CD8-positive, alpha-beta memory T cell (primary cell): Measurements from ENCODE around the gene CLIP1. TPM values are rescaled to one million over a fixed set of nuclear protein-coding genes. Genes with fewer than 3 reads are reported as not detected.

ENCODE experiments used
- CTCF ChIA-PET: fragments of 350-600 bp; sonication (Branson Sonifier 250); formaldehyde crosslinking; loops from one replicate; lab custom pipeline; 2021; ENCODE audit warnings: antibody characterized with exemption; lab: Charles Lee
- POLR2A ChIA-PET: fragments of 350-600 bp; sonication (Branson Sonifier 250); formaldehyde crosslinking; loops from one replicate; lab custom pipeline; 2021; ENCODE audit warnings: antibody characterized with exemption; lab: Charles Lee
- DNase-seq, 5 donors: peaks; one replicate each; pipeline versions ENCODE4 v3.0.0 to v3.0.0-alpha.2; 2020 to 2022; ENCODE audit warnings: mixed read lengths in 1 of 5
- H3K27ac ChIP-seq: one replicate; pipeline ENCODE4 v1.7.0; 2013; ENCODE audit warnings: low read depth, mild to moderate bottlenecking, low read length, moderate library complexity
- H3K27me3 ChIP-seq: 2 replicates; pipeline ENCODE4 v1.7.0; 2013; ENCODE audit warnings: low read length, mild to moderate bottlenecking; ENCODE audit not compliant: insufficient read depth, poor library complexity, severe bottlenecking
- H3K36me3 ChIP-seq: 2 replicates; pipeline ENCODE4 v1.7.0; 2013; ENCODE audit warnings: mild to moderate bottlenecking, low read length, moderate library complexity; ENCODE audit not compliant: insufficient read depth
- H3K4me1 ChIP-seq: 2 replicates; pipeline ENCODE4 v1.7.0; 2013; ENCODE audit warnings: mild to moderate bottlenecking, low read length, moderate library complexity; ENCODE audit not compliant: insufficient read depth
- H3K4me3 ChIP-seq: 2 replicates; pipeline ENCODE4 v1.7.0; 2013; ENCODE audit warnings: mild to moderate bottlenecking, low read length
- H3K9me3 ChIP-seq: 2 replicates; pipeline ENCODE4 v1.7.0; 2013; ENCODE audit warnings: mild to moderate bottlenecking, low read length
- H3K27ac Mint-ChIP-seq, 8 donors: one replicate each; pipeline ENCODE4 v1.8.0; 2020 to 2021; ENCODE audit warnings: mixed read lengths in 8 of 8, mild to moderate bottlenecking in 6 of 8, inconsistent platforms in 3 of 8, moderate library complexity in 3 of 8
- H3K27me3 Mint-ChIP-seq, 2 donors: one replicate each; pipeline ENCODE4 v1.8.0; 2020 to 2021; ENCODE audit warnings: mixed read lengths in 2 of 2, mild to moderate bottlenecking in 1 of 2, moderate library complexity in 1 of 2
- H3K36me3 Mint-ChIP-seq, 3 donors: one replicate each; pipeline ENCODE4 v1.8.0; 2020 to 2021; ENCODE audit warnings: mixed read lengths in 3 of 3, inconsistent platforms in 1 of 3, mild to moderate bottlenecking in 1 of 3
- H3K4me1 Mint-ChIP-seq, 3 donors: one replicate each; pipeline ENCODE4 v1.8.0; 2020 to 2021; ENCODE audit warnings: mixed read lengths in 3 of 3, inconsistent platforms in 1 of 3, mild to moderate bottlenecking in 1 of 3
- H3K4me3 Mint-ChIP-seq, 7 donors: one replicate each; pipeline ENCODE4 v1.8.0; 2020 to 2021; ENCODE audit warnings: mixed read lengths in 7 of 7, mild to moderate bottlenecking in 6 of 7, moderate library complexity in 4 of 7, inconsistent platforms in 2 of 7
- H3K9me3 Mint-ChIP-seq, 5 donors: one replicate each; pipeline ENCODE4 v1.8.0; 2020 to 2022; ENCODE audit warnings: mixed read lengths in 5 of 5, mild to moderate bottlenecking in 3 of 5, moderate library complexity in 2 of 5, inconsistent platforms in 1 of 5
- polyA plus RNA-seq: library from polyadenylated mRNA; unstranded; fragments of 300-500 nt; fragmentation: Illumina TruSeq; gene quantifications from one replicate; pipeline ENCODE4 v1.2.3, GENCODE V29; 2021
- total RNA-seq, 2 experiments: library from RNA; stranded (reverse); gene quantifications; one replicate each; pipeline ENCODE4 v1.2.3, GENCODE V29; 2021

The CLIP1 gene
- total and polyA plus RNA-seq, 3 experiments from 2014 or later = 27.3 to 48.2 (median 43.9) TPM

DNA sequence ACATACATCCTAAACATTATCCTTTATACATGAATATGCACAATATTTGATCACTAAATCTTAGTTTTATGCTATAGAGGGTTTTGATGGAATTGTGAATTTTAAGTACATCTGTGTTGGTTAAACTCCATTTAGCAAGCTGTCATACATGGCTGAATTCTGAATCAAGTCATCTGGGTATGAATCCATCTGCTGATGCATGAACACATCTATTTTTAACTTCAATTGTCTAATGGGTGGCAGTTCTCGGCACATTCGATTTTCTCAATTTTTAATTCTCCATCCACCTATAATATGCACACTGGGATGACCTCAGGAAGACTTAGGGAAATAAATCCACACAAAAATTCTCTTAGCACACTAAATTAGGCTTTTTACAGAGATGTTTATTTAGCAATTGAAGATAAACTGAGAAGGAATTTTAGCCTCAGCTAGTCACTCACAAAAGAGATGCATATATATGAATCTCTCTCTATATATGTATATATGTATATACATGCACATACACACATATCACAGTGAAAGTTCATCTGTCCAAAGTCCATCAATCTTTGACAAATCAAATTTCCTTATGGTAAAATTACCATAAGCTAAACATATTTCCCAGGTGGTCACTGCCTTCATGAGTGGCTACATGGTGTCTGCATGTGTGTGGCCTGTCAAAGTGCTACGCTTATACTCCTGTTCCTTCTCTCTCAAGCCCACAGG, 111.7 kb downstream of the CLIP1 start:
- peaks cover 8 to 76% (median 20%) of the 10 kb centered on the region in 3 donors for H3K36me3 Mint-ChIP-seq
- Histone ChIP-seq H3K27me3 (no peaks in the 10 kb centered on the region), H3K27ac (no peak overlapping the region), H3K9me3 (no peaks in the 10 kb centered on the region), H3K4me1 (no peaks in the 10 kb centered on the region), H3K36me3 (peaks cover 21% of the 10 kb centered on the region), H3K4me3 (no peak overlapping the region)
- H3K9me3 Mint-ChIP-seq = no peaks in the 10 kb centered on the region
- H3K4me3 Mint-ChIP-seq = no peak overlapping the region
- H3K4me1 Mint-ChIP-seq = no peaks in the 10 kb centered on the region
- CTCF ChIA-PET = interaction anchor here (0.7 kb wide), 1 partner anchor 46 kb away, joined by 3 read pairs; no protein-coding TSS in a partner anchor
- no peaks in the 10 kb centered on the region for H3K27me3 Mint-ChIP-seq
- POLR2A ChIA-PET = no interaction called here
- peak overlapping the region in 1 of 8 donors; percentile 57 for H3K27ac Mint-ChIP-seq
- no peak for DNase-seq

DNA sequence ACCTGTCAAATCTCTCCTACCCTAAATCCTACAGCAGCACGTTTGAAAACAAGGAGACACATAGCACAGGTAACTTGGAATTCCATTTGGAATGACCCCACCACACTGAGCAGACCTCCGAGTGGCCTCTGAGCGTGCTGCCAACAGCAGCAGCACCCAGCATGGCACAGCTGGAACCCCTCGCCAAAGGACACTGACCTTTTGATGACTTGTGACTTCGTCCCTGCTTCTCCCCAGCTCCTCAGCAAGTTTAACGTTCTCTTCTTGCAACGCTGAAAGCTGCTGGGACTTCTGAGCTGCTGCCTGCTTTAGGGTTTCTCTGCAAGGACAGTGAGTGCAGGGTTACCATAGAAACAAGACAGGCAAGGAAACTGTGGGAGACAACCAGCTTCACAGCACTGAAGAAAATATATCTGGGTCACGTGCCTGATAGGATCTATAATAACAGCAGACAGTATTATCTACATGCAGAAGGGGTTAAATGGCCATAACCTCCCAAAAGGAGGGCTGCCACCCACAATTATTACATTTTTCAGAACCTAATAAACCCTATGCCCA, 112.8 kb downstream of the CLIP1 start:
- H3K27me3 ChIP-seq = no peaks in the 10 kb centered on the region
- peaks cover 0 to 76% (median 13%) of the 10 kb centered on the region in 3 donors for H3K36me3 Mint-ChIP-seq
- no peak overlapping the region for H3K4me3 ChIP-seq
- no peak overlapping the region for H3K27ac ChIP-seq
- CTCF ChIA-PET = interaction anchor here (1.9 kb wide), 1 partner anchor 46 kb away, joined by 5 read pairs; no protein-coding TSS in a partner anchor
- peaks cover 21% of the 10 kb centered on the region for H3K36me3 ChIP-seq
- H3K9me3 Mint-ChIP-seq = no peaks in the 10 kb centered on the region
- H3K4me1 ChIP-seq = no peaks in the 10 kb centered on the region
- POLR2A ChIA-PET = no interaction called here
- no peaks in the 10 kb centered on the region for H3K4me1 Mint-ChIP-seq
- DNase-seq = no peak
- no peak overlapping the region for H3K4me3 Mint-ChIP-seq
- peak overlapping the region in 2 of 8 donors; percentile 50 to 73 for H3K27ac Mint-ChIP-seq
- no peaks in the 10 kb centered on the region for H3K27me3 Mint-ChIP-seq
- H3K9me3 ChIP-seq = no peaks in the 10 kb centered on the region

DNA sequence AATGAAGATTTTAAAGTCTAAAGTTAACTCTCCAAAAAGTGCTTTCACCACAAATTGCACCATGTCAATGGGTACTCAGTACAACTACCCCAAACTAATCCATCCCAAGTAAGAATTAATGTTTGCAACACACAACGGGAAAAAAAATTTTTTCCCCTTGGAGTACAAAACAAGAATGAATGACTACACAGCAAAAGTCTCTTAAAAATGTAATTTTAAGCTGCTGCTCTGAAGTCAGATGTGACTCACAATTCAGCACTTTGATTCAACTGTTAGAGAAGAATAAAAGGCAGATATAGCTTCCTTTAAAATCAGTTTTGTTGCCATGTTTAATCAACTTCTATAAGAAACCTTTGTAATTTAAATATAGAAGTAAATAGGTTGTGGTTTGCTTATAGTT, 113.7 kb downstream of the CLIP1 start:
- no peak overlapping the region for H3K4me3 ChIP-seq
- no peak for DNase-seq
- Mint-ChIP-seq H3K4me1 (no peaks in the 10 kb centered on the region), H3K9me3 (no peaks in the 10 kb centered on the region), H3K27me3 (no peaks in the 10 kb centered on the region), H3K36me3 (peaks cover 0 to 79% (median 12%) of the 10 kb centered on the region in 3 donors), H3K4me3 (no peak overlapping the region), H3K27ac (no peak overlapping the region)
- H3K36me3 ChIP-seq = peaks cover 21% of the 10 kb centered on the region
- CTCF ChIA-PET = interaction anchor here (1.9 kb wide), 1 partner anchor 47 kb away, joined by 5 read pairs; no protein-coding TSS in a partner anchor
- H3K9me3 ChIP-seq = no peaks in the 10 kb centered on the region
- H3K27me3 ChIP-seq = no peaks in the 10 kb centered on the region
- no peak overlapping the region for H3K27ac ChIP-seq
- no peaks in the 10 kb centered on the region for H3K4me1 ChIP-seq
- POLR2A ChIA-PET = no interaction called here

- H3K4me3 ChIP-seq = no peak overlapping the region
- ChIA-PET CTCF (no interaction called here), POLR2A (no interaction called here)
- no peaks in the 10 kb centered on the region for H3K27me3 ChIP-seq
- H3K4me1 ChIP-seq = no peaks in the 10 kb centered on the region
- Mint-ChIP-seq H3K4me1 (no peaks in the 10 kb centered on the region), H3K4me3 (no peak overlapping the region), H3K27ac (no peak overlapping the region), H3K36me3 (peaks cover 0 to 78% (median 14%) of the 10 kb centered on the region in 3 donors), H3K9me3 (no peaks in the 10 kb centered on the region), H3K27me3 (no peaks in the 10 kb centered on the region)
- H3K9me3 ChIP-seq = no peaks in the 10 kb centered on the region
- peaks cover 21% of the 10 kb centered on the region for H3K36me3 ChIP-seq
- DNase-seq = no peak
- no peak overlapping the region for H3K27ac ChIP-seq
Observed at GRCh38 chr12:122306407-122306806, 116.1 kb downstream of the CLIP1 start.

- DNase-seq = no peak
- Histone ChIP-seq H3K4me3 (no peak overlapping the region), H3K27me3 (no peaks in the 10 kb centered on the region), H3K27ac (no peak overlapping the region), H3K36me3 (peaks cover 21% of the 10 kb centered on the region), H3K4me1 (no peaks in the 10 kb centered on the region), H3K9me3 (no peaks in the 10 kb centered on the region)
- Mint-ChIP-seq H3K4me3 (no peak overlapping the region), H3K4me1 (no peaks in the 10 kb centered on the region), H3K27me3 (no peaks in the 10 kb centered on the region), H3K9me3 (no peaks in the 10 kb centered on the region), H3K36me3 (peaks cover 0 to 76% (median 15%) of the 10 kb centered on the region in 3 donors), H3K27ac (no peak overlapping the region)
- CTCF ChIA-PET = no interaction called here
- POLR2A ChIA-PET = no interaction called here
Observed at GRCh38 chr12:122304924-122305323, 117.5 kb downstream of the CLIP1 start.

DNA sequence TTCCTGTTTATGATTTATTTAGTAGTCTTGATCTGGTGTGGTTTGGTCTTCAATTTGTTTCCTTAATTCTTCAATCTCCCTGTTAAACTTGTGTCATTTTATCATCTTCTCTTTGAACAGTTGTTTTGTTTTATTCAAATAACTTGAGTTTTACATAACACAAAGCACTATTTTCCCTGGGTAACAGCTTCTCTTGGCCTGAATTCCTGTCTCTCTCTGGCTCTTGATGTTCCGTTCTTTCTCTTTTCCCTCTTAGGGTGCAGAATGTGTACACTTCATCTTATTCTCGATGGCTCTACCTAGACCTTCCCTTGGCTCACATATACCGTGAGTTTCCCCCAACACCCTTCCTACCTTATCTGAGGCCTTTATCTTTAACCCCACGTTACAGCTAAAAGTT, 119.4 kb downstream of the CLIP1 start:
- H3K4me3 Mint-ChIP-seq = no peak overlapping the region
- no peak overlapping the region for H3K4me3 ChIP-seq
- POLR2A ChIA-PET = no interaction called here

GRCh38 chr12:122298071-122298748, 124.3 kb downstream of the CLIP1 start:
- POLR2A ChIA-PET = no interaction called here
- CTCF ChIA-PET = no interaction called here
- Histone ChIP-seq H3K4me3 (no peak overlapping the region), H3K27ac (no peak overlapping the region), H3K9me3 (no peaks in the 10 kb centered on the region), H3K4me1 (no peaks in the 10 kb centered on the region), H3K36me3 (no peaks in the 10 kb centered on the region), H3K27me3 (no peaks in the 10 kb centered on the region)
- no peak overlapping the region for H3K4me3 Mint-ChIP-seq
- H3K27me3 Mint-ChIP-seq = no peaks in the 10 kb centered on the region
- no peak for DNase-seq
- H3K9me3 Mint-ChIP-seq = no peaks in the 10 kb centered on the region
- peak overlapping the region in 2 of 8 donors; percentile 36 to 61 for H3K27ac Mint-ChIP-seq
- no peaks in the 10 kb centered on the region for H3K4me1 Mint-ChIP-seq
- peaks cover 8 to 63% (median 15%) of the 10 kb centered on the region in 3 donors for H3K36me3 Mint-ChIP-seq

More for the DNA sequence above, 119.4 kb downstream of the CLIP1 start:
- CTCF ChIA-PET = no interaction called here
- H3K27ac ChIP-seq = no peak overlapping the region
- peak overlapping the region in 4 of 8 donors; percentile 3 to 94 (median 39) for H3K27ac Mint-ChIP-seq
- DNase-seq = no peak
- no peaks in the 10 kb centered on the region for H3K27me3 Mint-ChIP-seq
- no peaks in the 10 kb centered on the region for H3K9me3 ChIP-seq
- no peaks in the 10 kb centered on the region for H3K4me1 ChIP-seq
- no peaks in the 10 kb centered on the region for H3K4me1 Mint-ChIP-seq
- H3K9me3 Mint-ChIP-seq = no peaks in the 10 kb centered on the region
- H3K36me3 Mint-ChIP-seq = peaks cover 4 to 69% (median 11%) of the 10 kb centered on the region in 3 donors
- no peaks in the 10 kb centered on the region for H3K27me3 ChIP-seq
- peaks cover 7% of the 10 kb centered on the region for H3K36me3 ChIP-seq

GRCh38 chr12:122297494-122297893, 125.0 kb downstream of the CLIP1 start:
- Mint-ChIP-seq H3K4me1 (no peaks in the 10 kb centered on the region), H3K27ac (peak overlapping the region in 1 of 8 donors; percentile 35), H3K36me3 (peaks cover 8 to 63% (median 15%) of the 10 kb centered on the region in 3 donors), H3K4me3 (no peak overlapping the region), H3K9me3 (no peaks in the 10 kb centered on the region), H3K27me3 (no peaks in the 10 kb centered on the region)
- H3K27ac ChIP-seq = no peak overlapping the region
- POLR2A ChIA-PET = no interaction called here
- no peak for DNase-seq
- no peaks in the 10 kb centered on the region for H3K4me1 ChIP-seq
- H3K36me3 ChIP-seq = no peaks in the 10 kb centered on the region
- CTCF ChIA-PET = no interaction called here
- H3K4me3 ChIP-seq = no peak overlapping the region
- no peaks in the 10 kb centered on the region for H3K27me3 ChIP-seq
- H3K9me3 ChIP-seq = no peaks in the 10 kb centered on the region
